ENCODE data around the gene C11orf24.

C11orf24 gene

GRCh38 chr11:68270196-68271022 is 1.4 kb downstream of the C11orf24 start:
- DNase-seq (ENCODE audit: low spot score) = no peak

GRCh38 chr11:68269414-68270081 is 2.2 kb downstream of the C11orf24 start:
- DNase-seq (ENCODE audit: low spot score) = peak; percentile 89

DNA sequence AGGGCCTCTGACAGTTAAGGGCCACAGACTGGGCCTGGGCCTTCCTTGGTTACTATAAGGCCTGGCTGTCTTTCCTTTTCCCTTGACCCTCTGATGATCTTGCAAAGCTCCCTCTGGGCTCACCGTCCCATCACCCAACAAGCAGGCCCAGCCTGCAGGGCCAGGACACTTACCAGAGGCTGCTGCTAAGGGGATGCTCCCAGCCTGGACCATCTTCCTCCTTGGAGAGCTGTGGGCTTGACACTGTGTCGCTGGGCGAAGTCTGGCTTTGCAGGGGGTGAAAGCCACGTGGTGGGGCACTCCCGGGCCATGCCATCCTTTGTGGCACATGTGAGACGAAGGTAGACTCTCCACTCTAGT is 3.9 kb downstream of the C11orf24 start:
- DNase-seq (ENCODE audit: low spot score) = no peak

GRCh38 chr11:68266936-68267880 is 4.6 kb downstream of the C11orf24 start:
- no peak for DNase-seq (ENCODE audit: low spot score)

DNA sequence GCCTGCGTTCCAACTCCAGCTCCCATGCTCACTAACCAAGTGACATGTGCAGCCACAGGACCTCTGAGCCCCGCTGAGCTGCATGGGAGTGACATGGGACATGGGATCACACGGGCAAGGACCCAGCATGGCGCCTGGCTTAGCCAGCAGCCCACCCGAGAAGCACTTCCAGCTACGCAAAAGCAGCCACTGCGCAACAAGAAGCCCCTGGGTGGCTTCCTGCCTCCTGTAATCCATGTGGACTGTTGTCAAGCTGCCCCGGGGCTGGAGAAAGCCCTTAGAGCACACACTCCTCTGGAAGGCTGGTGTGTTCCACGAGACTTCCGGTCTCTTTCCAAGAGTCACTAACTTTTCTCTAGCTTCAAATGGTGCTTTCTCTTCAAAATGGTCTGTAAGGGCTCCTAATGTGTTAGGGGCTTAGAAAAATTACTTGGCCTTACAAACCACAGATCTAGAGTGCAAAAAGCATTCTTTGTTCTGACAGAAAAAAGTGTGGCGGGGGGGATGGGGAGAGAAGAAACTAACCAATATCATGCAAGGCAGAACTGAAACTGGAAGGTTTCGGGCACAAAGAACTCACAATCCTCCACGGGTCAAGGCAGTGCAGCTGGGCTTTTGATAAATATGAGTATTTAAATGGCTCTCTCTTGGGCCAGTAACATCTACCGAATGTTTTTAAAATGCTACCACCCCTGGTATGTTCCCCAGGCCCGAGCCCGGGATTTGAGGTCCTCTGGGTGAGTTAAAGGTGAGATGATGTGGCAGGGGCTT is 5.5 kb downstream of the C11orf24 start:
- no peak for DNase-seq (ENCODE audit: low spot score)

GRCh38 chr11:68264741-68265540 is 6.8 kb downstream of the C11orf24 start:
- no peak for DNase-seq (ENCODE audit: low spot score)

GRCh38 chr11:68264244-68264643 is 7.5 kb downstream of the C11orf24 start:
- no peak for DNase-seq (ENCODE audit: low spot score)

DNA sequence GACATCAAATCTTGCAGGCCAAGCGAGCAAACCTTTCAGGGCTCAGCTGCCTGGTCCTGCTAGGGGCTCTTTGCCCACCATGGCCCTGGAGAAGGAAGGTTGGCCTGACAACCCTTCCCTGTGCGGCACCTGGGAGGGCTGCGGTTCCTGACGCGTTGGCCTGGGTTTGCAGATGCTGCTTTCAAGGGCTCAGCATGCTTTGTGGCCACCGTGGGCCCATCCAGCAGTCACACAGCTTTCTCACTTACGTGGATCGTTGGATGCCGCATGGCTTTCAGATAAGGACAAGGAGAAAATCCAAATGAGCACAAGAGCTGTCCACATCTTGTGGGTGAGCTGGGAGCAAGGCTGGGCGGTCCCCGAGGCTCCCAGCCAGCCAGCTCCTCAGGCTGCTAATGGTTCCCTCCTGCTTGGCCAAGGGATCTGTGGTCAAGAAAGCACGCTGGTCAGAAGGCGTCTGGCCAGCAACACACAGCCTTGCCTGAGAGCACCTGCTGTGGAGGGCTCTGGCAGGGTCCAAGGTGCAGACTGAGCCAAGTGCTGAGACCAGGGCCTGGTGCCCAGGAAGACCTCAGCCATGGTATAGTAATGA is 8.2 kb downstream of the C11orf24 start:
- DNase-seq (ENCODE audit: low spot score) = no peak

GRCh38 chr11:68262544-68262827 is 9.3 kb downstream of the C11orf24 start:
- DNase-seq (ENCODE audit: low spot score) = no peak

GRCh38 chr11:68261749-68262543 is 9.8 kb downstream of the C11orf24 start:
- no peak for DNase-seq (ENCODE audit: low spot score)

DNA sequence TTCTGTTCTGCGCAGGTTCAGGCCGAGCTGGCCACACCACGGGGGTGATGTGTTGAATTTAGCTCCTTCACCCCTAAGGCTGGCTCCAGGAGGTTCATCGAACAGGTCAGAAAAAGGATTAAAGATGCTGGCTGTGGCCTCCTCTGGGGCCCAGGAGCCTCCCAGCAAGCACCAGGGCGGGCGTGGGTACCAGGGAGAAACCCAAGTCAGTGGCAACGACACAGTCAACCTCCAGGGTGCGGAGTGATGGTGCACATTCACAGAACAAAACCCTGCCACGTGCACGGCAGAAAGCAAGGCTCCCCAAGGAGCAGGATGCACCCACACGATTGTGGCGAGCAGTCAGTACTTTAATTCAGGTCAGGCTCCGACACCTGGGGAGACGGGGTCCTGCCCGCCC is 10.8 kb downstream of the C11orf24 start:
- no peak for DNase-seq (ENCODE audit: low spot score)

- DNase-seq (ENCODE audit: low spot score) = no peak
Observed at GRCh38 chr11:68260484-68260883, 11.3 kb downstream of the C11orf24 start.

DNA sequence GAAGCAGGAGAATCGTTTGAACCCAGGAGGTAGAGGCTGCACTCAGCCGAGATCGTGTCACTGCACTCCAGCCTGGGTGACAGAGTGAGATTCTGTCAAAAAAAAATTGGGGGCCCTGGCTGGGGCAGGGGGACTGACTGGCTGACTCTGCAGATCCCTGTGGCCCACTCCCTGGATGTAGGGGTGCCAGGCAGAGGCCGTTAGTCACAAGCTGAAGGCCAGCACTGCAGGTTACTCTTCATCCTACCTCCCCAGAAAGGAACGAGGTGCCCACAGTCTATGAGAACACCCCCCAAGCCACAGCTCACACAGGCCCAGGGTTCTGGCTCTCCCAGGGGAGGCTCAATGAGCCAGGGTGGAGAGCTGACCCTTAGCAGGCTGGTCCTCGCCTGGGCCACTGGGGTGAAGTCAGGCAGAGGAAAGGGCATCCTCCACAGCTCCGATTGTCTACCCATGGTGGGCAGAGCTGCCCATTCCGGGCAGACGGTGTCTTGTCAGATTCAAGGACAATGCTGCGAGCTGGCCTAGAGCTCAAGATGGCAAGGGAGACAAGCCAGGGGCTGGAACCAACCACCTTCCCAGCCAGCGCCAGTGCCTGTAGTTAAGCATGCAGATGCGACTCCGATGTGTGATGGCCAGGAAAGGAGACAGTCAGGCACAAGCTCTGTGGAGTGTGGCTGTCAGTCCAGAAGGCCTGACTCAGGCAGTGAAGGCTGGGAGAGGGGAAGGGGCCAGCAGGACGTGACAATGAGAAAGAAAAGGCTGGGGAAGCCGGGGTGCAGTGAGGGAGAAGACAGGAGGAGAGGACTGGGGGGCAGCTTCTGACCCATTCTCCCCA is 12.4 kb downstream of the C11orf24 start:
- DNase-seq (ENCODE audit: low spot score) = no peak

GRCh38 chr11:68258363-68258765 is 13.4 kb downstream of the C11orf24 start:
- DNase-seq (ENCODE audit: low spot score) = no peak

DNA sequence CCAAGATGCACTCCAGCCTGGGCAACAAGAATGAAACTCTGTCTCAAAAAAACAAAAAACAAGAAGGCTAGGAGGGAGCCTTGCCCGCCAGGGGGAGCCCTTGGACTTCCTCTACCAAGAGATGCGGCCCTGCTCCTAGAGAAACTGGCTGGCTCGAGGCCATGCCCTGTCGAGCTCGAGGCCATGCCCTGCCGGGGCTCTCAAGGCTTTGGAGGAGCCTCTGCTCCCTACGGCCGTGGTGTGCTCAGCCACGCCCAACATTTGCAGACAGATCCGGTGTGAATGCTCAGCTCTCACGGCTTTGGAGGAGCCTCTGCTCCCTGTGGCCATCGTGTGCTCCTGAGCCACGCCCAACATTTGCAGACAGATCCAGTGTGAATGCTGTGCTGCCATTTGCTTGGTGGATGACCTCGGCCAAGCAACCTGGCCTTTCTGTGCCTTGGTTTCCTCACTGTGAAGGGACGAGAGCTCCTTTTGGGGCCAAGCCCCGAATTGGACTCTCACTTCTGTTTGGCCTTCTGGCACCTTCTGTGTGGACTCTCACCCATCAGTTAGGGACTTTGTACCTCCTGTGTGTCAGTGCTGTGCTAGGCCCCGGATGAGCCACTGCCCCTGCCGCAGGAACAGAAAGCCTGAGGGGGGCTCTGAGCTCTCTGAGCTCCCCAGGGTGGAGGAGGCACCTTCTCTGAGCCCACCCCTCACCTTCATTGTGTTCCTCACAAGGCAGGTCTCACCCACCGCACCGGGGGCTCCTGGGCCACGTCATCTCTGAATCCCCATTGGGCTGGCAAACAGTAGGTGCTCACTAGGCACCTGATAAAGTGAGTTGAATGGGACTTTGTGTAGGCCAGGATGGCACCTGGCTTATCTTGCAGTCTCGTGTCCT is 14.1 kb downstream of the C11orf24 start:
- peak; percentile 83 for DNase-seq (ENCODE audit: low spot score)

- peak; percentile 80 for DNase-seq (ENCODE audit: low spot score)
Observed at GRCh38 chr11:68256331-68256741, 15.4 kb downstream of the C11orf24 start.

- no peak for DNase-seq (ENCODE audit: low spot score)
Observed at GRCh38 chr11:68255526-68255925, 16.2 kb downstream of the C11orf24 start.

- DNase-seq (ENCODE audit: low spot score) = no peak
Observed at GRCh38 chr11:68254421-68254820, 17.4 kb downstream of the C11orf24 start.

All from hepatic stellate cell (primary cell).